ENCODE data around the gene CELA3B.
"Not testable (repeated sequence)": the region's sequence is repeated elsewhere in the genome, so short reads cannot be mapped to it uniquely, and the experiment has no call there.

Gene CELA3B

GRCh38 chr1:21998624-21999294 lies 21.9 kb downstream of the CELA3B start:
- H3K9me3 ChIP-seq (ENCODE audit: severe bottlenecking); H3K4me3 ChIP-seq (ENCODE audit: low read depth, low read length); H3K27ac ChIP-seq; H3K36me3 ChIP-seq; DNase-seq; H3K27me3 ChIP-seq (ENCODE audit: insufficient read depth, low read depth, severe bottlenecking): not testable (repeated sequence)

GRCh38 chr1:21999645-22000044 lies 22.8 kb downstream of the CELA3B start:
- peak; percentile 68 for DNase-seq
- H3K27me3 ChIP-seq (ENCODE audit: insufficient read depth, low read depth, severe bottlenecking); H3K9me3 ChIP-seq (ENCODE audit: severe bottlenecking); H3K4me3 ChIP-seq (ENCODE audit: low read depth, low read length); H3K36me3 ChIP-seq; H3K27ac ChIP-seq: not testable (repeated sequence)

DNA sequence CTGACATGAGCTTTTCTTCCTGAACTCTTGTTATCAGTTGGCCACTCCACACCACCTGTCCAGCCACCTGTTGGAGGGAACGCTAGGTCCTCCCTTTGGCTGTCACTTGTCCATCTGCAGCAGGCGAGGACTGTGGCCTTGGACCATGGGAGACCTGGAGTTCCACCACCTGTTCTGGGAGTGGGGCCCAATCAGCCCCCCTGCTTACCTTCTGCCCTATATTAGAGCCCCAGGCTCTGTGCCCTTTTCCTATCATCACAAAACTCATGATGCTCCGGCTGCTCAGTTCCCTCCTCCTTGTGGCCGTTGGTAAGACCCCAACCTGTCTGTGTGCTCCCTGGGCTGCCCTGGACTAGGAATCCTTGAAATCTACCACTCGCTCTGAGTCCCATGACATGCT lies 24.6 kb downstream of the CELA3B start, which contains the start of gene CELA3A:
Gene CELA3A, plus strand, starts transcription at position 249 of the 400 bp plus-strand sequence. Its CDS starts 18 bp downstream, at position 267.
- no peak for TF ChIP-seq CTCF (IDR thresholded peaks at IDR 0.05; ENCODE audit: low read depth, low read length)
- Histone ChIP-seq H3K36me3 (no peaks in the 10 kb centered on the region), H3K27ac (no peak within 1 kb of the TSS), H3K9me3 (ENCODE audit: severe bottlenecking) (no peaks in the 10 kb centered on the region), H3K4me3 (ENCODE audit: low read depth, low read length) (no peak within 1 kb of the TSS), H3K27me3 (ENCODE audit: insufficient read depth, low read depth, severe bottlenecking) (no peaks in the 10 kb centered on the region)
- DNase-seq: peak; percentile 29

DNA sequence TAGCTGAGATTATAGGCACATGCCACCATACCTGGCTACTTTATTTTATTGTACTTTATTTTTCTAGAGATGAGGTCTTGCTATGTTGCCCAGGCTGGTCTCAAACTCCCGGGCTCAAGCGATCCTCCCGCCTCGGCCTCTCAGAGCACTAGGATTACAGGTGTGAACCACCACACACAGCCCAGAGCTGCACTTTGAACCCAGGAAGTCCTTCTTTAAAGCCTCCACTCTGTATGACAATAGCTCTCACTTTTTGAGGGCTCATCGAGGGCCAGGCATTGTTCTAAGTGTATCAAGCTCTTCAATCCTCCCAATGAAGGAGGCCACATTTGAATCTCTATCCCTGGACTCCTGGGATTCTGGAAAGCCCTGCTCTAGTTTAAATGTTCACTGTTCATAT lies 25.6 kb downstream of the CELA3B start:
- not testable (repeated sequence) for H3K27me3 ChIP-seq (ENCODE audit: insufficient read depth, low read depth, severe bottlenecking); H3K9me3 ChIP-seq (ENCODE audit: severe bottlenecking); H3K4me3 ChIP-seq (ENCODE audit: low read depth, low read length); DNase-seq; H3K36me3 ChIP-seq; H3K27ac ChIP-seq

DNA sequence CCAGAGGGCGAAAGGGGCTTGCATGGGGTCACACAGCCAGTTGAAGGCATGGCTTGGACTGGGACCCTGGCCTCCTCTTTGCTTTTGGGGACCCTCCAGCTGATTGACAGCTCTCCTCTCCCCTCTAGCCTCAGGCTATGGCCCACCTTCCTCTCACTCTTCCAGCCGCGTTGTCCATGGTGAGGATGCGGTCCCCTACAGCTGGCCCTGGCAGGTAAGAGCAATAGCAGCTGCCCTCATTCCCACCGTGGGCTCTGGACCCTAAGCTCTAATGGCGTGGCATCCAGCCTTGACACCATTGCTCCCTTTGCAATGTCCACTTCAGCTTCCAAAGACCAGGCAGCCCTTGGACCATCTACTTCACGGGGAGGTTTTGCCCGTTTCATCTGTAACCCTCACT lies 26.1 kb downstream of the CELA3B start:
- H3K27ac ChIP-seq; DNase-seq; H3K9me3 ChIP-seq (ENCODE audit: severe bottlenecking); H3K27me3 ChIP-seq (ENCODE audit: insufficient read depth, low read depth, severe bottlenecking); H3K4me3 ChIP-seq (ENCODE audit: low read depth, low read length); H3K36me3 ChIP-seq: not testable (repeated sequence)

DNA sequence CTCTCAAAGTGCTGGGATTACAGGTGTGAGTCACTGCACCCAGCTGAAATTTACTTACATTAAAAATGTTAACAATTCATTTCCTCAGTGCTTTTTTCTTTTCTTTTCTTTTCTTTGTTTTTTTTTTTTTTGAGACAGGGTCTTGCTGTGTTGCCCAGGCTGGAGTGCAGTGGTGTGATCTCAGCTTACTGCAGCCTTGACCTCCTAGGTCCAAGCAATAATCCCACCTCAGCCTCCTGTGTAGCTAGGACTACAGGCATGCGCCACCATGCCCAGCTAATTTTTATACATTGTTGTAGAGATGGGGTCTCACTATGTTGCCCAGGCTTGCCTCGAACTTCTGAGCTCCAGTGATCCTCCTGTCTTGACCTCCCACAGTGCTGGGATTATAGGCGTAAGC lies 27.1 kb downstream of the CELA3B start:
- H3K4me3 ChIP-seq (ENCODE audit: low read depth, low read length); H3K9me3 ChIP-seq (ENCODE audit: severe bottlenecking); H3K27ac ChIP-seq; DNase-seq; H3K36me3 ChIP-seq; H3K27me3 ChIP-seq (ENCODE audit: insufficient read depth, low read depth, severe bottlenecking): not testable (repeated sequence)

DNA sequence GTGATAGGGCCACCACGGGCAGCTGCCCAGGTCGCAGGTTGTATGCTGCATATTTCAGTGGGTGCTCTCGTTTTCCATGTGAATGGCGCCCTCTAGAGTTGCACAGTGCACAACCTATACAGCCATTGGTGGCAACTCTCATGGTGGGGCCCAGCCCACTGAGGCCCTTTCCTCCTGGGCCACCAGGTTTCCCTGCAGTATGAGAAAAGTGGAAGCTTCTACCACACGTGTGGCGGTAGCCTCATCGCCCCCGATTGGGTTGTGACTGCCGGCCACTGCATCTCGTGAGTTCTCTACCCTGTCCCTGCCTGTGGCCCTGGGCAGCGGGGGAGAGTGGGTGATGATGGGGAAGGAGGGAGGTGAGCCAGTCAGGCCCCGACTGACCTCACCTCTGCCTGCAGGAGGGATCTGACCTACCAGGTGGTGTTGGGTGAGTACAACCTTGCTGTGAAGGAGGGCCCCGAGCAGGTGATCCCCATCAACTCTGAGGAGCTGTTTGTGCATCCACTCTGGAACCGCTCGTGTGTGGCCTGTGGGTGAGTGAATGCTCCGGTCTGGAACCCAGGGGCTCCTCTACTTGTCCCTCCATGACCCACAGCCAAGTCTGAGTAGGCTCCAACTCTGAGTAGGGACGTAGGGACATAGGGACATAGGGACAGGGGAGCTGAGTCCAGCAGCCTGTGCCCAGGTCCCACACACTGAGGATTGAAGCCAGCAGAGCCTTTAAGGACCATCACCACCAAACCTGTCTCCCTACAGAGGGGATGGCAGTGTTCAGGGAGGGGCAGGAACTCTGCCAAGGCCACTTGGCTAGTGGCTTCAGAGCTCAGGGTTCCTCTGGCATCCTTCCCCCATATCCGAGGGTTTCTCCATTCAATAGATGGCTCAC lies 28.7 kb downstream of the CELA3B start:
- H3K27me3 ChIP-seq (ENCODE audit: insufficient read depth, low read depth, severe bottlenecking); H3K36me3 ChIP-seq; H3K27ac ChIP-seq; H3K9me3 ChIP-seq (ENCODE audit: severe bottlenecking); H3K4me3 ChIP-seq (ENCODE audit: low read depth, low read length): not testable (repeated sequence)
- peak; percentile 77 for DNase-seq
- peak; percentile 43; the same call in 1 of the 2 replicates for TF ChIP-seq CTCF (IDR thresholded peaks at IDR 0.05; ENCODE audit: low read depth, low read length)

- H3K27ac ChIP-seq; DNase-seq; H3K27me3 ChIP-seq (ENCODE audit: insufficient read depth, low read depth, severe bottlenecking); H3K36me3 ChIP-seq; H3K4me3 ChIP-seq (ENCODE audit: low read depth, low read length); H3K9me3 ChIP-seq (ENCODE audit: severe bottlenecking): not testable (repeated sequence)
Measured at GRCh38 chr1:22006736-22007135, 29.9 kb downstream of the CELA3B start.

- not testable (repeated sequence) for DNase-seq; H3K9me3 ChIP-seq (ENCODE audit: severe bottlenecking); H3K27ac ChIP-seq; H3K27me3 ChIP-seq (ENCODE audit: insufficient read depth, low read depth, severe bottlenecking); H3K4me3 ChIP-seq (ENCODE audit: low read depth, low read length); H3K36me3 ChIP-seq
Measured at GRCh38 chr1:22007262-22007661, 30.4 kb downstream of the CELA3B start.

- not testable (repeated sequence) for DNase-seq; H3K27me3 ChIP-seq (ENCODE audit: insufficient read depth, low read depth, severe bottlenecking); H3K27ac ChIP-seq; H3K9me3 ChIP-seq (ENCODE audit: severe bottlenecking); H3K4me3 ChIP-seq (ENCODE audit: low read depth, low read length); H3K36me3 ChIP-seq
Measured at GRCh38 chr1:22009566-22009965, 32.7 kb downstream of the CELA3B start.

GRCh38 chr1:22012752-22013151 lies 35.9 kb downstream of the CELA3B start:
- H3K4me3 ChIP-seq (ENCODE audit: low read depth, low read length); H3K27me3 ChIP-seq (ENCODE audit: insufficient read depth, low read depth, severe bottlenecking); H3K9me3 ChIP-seq (ENCODE audit: severe bottlenecking); H3K36me3 ChIP-seq; DNase-seq; H3K27ac ChIP-seq: not testable (repeated sequence)

DNA sequence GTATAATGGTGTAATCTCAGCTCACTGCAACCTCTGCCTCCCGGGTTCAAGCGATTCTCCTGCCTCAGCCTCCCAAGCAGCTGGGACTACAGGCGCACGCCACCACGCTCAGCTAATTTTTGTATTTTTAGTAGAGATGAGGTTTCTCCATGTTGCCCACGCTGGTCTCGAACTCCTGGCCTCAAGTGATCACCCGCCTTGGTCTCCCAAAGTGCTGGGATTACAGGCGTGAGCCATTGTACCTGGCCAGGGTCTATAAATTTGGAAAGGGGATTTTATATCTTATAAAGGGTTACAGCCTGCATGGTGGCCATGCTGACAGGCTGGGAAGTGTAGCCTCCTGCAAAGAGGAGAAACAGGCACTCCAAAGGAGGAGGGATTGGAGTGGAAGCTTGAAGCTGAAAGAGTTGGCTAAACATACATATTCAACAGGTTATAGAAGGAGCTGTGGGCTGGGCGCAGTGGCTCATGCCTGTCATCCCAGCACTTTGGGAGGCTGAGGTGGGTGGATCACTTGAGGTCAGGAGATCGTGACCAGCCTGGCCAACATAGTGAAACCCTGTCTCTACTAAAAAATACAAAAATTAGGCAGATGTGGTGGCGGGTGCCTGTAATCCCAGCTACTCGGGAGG lies 37.9 kb downstream of the CELA3B start:
- not testable (repeated sequence) for H3K27me3 ChIP-seq (ENCODE audit: insufficient read depth, low read depth, severe bottlenecking); H3K27ac ChIP-seq; H3K4me3 ChIP-seq (ENCODE audit: low read depth, low read length); DNase-seq; H3K36me3 ChIP-seq; H3K9me3 ChIP-seq (ENCODE audit: severe bottlenecking)
